GM19099 (cell line): ENCODE results near the gene PALM3.

ENCODE experiments used
- POLR2A ChIP-seq: IDR thresholded peaks from 3 replicates; pipeline ENCODE4 v1.6.1; 2011; ENCODE audit warnings: low read depth; ENCODE audit not compliant: insufficient read length; ENCODE audit errors: extremely low read depth

Gene PALM3

DNA sequence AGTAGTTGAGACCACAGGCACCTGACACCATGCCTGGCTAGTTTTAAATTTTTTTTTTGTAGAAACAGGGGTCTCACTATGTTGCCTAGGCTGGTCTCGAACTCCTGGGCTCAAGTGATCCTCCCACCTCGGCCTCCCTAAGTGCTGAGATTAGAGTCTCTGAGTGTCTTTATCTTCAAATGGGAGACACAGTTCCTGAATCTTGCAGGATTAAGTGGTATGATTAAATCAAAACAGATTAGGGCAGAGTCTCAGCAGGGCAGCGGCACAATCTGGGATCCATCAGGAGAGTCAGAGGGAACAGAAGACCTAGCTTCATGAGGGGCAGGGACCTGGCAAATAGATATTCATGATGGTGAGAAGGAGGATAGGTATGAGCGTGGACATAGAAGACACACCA, 33.0 kb downstream of the PALM3 start:
- no peak for TF ChIP-seq POLR2A

DNA sequence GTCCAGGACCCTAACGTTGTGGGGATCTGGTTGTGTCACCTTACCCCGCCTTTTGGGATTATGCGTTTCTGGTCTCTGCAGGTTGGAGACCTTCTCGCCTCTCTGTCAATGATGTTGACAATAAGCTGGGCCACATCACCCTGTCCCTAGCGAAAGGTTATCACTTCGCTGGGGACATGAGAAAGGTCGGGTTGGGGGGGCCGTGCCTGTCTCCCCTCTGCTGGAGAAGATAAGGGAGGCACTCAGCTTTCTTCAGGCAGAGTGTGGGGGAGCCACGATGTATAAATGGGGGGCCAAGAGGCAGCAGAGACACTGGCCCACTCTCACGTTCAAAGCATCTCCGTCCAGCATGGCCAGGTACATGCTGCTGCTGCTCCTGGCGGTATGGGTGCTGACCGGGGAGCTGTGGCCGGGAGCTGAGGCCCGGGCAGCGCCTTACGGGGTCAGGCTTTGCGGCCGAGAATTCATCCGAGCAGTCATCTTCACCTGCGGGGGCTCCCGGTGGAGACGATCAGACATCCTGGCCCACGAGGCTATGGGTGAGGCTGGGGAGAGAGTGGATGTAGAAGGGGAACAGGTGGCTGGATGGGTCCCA, 33.9 kb downstream of the PALM3 start, which contains the start of gene RLN3:
Gene RLN3, plus strand, starts transcription at position 293 of the 595 bp plus-strand sequence. Its CDS starts 57 bp downstream, at position 350.
- no peak for TF ChIP-seq POLR2A

DNA sequence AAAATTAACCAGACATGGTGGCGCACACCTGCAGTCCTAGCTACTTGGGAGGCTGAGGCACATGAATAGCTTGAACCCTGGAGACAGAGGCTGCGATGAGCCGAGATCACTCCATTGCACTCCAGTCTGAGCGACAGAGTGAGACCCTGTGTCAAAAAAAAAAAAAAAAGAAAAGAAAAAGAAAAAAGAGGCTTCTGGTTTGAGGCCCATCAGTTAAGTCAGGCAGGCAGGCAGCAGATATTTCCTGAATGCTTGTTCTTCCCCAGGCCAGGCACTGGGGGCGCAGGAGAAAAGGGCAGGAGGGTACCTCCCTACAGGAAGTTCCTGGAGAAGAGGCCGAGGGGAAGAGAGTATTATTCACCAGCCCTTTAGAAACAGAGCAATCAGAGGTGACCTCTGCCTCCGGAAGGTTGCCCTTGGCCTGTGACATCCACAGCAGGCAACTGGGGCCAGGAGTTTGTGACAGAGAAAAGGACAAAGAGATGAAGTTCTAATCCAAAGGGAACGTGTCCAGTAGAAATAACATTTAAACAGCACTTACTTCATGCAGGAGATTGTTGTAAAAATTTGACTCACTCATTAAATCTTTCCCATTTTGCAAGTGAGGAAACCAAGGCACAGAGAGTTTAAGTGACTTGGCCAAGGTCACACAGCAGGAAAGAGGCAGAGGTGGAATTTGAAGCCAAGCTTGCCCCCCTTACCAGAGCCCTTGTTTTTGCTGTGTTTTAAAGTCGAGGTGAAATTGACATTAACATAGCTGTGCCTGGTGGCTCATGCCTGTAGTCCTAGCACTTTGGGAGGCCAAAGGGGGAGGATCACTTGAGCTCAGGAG, 38.3 kb downstream of the PALM3 start:
- no peak for TF ChIP-seq POLR2A

DNA sequence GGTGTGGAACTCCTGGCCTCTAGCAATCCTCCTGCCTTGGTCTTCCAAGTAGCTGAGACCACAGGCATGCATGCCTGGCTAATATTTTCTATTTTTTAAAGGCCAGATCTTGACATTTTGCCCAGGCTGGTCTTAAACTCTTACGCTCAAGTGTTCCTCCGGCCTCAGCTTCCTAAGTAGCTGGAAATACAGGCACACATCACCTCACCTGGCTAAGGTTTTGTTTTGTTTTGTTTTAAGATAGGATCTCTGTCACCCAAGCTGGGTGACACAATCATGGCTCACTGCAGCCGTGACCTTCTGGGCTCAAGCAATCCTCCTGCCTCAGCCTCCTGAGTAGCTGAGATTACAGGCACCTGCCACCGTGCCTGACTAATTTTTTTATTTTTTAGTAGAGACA, 39.4 kb downstream of the PALM3 start:
- no peak for TF ChIP-seq POLR2A

DNA sequence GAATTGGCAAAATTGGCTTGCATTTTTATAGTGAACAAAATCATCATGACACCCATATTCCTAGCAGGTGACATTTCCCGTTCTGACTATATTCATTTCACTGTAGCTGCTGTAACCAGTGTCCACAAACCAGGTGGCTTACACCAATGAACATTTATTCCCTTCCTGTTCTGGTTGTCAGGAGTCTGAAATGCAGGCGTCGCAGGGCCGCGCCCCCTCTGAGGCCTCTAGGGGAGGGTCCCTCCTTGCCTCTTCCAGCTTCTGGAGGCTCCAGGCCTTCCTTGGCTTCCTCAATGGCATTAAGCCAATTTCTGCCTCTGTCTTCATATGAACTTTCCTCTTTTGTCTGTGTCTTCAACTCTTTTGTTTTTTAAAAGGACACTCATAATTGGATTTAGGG, 40.4 kb downstream of the PALM3 start:
- TF ChIP-seq POLR2A = no peak

DNA sequence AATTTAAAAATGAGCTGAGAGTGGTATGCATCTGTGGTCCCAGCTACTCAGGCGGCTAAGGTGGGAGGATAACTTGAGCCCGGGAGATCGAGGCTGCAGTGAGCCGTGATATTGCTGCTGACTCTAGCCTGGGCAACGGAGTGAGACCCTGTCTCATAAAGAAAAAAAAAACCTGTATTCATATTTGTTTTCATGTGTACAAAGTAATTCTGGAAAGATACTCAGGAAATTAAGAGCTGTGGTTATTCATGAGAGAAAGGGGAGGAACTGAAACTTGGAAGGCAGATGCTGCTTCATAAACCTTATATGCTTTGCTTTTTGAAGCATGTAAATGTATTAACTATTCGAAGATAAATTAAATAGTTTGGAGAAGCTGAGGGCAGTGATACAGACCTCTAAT, 42.8 kb downstream of the PALM3 start:
- no peak for TF ChIP-seq POLR2A

DNA sequence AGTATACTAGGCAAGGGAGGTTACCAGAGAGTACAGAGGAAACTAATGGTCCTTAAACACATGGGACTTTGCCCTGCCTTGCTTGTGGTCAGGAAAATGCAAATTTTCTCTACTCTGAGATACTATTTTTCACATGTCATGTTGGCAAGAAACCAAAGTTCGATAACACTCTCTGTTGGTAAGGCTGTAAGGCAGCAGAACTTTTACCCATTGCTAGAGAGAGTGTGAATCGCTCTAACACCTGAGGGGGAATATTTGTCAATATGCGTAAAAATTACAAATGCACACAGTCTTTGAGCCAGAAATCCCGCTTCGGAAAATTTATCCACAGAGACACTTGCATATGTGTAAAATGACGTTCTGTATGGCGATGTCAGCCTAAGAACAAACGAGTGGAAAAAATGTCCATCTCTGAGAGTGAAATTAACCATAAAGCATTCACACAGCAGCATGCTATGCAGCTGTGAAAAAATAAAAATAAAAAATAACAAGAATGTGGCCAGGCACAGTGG, 46.3 kb downstream of the PALM3 start:
- peak; percentile 21 for TF ChIP-seq POLR2A

DNA sequence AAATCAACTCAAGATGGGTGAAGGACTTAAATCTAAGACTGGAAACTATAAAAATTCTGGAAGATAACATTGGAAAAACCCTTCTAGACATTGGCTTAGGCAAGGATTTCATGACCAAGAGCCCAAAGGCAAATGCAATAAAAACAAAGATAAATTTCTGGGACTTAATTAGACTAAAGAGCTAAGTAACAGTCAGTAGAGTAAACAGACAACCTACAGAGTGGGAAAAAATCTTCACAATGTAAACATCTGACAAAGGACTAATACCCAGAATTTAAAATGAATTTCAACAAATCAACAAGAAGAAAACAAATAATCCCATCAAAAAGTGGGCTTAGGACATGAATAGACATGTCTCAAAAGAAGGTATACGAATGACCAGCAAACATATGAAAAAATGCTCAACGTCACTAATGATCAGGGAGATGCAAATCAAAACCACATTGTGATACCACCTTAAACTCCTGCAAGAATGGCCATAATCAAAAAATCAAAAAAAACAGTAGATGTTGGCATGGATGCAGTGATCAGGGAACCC, 49.4 kb downstream of the PALM3 start:
- no peak for TF ChIP-seq POLR2A

DNA sequence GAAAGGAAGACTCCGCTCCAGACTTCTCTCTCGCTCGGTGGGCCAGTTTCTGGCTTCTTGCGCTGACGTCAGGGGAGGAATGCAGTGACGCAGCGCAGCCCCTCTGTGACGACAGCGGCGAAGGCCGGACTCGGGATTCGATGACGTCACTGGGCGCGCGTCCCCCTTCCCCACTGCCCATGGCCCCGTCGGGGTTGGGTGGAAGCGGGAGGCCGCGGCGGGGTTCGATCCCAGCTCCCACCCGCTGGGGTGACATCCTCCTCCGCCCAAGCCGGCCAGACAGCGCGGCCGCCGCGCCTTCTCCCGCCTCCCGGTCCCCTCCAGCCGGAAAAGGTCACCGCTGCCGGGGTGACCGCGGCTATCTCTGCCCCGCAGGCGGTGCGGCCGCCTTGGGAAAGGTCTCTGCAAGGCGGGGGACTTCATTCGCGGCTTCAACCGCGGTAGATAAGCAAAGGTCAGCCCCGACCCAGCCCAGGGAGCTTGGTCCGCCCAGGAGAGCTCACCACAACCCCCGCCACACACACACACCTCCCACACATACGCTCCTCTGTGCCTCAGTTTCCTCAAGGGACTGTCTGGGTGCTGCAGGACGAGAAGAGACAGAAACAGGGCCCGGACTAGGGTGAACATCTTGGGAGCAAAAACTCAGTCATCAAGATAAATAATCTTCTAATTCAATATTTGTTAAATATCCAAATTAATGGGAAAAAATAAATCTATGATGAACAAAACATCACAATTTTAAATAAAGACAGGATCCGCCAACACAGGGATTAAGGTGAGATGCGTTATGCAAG, 54.9 kb downstream of the PALM3 start:
- TF ChIP-seq POLR2A = peak; percentile 70

DNA sequence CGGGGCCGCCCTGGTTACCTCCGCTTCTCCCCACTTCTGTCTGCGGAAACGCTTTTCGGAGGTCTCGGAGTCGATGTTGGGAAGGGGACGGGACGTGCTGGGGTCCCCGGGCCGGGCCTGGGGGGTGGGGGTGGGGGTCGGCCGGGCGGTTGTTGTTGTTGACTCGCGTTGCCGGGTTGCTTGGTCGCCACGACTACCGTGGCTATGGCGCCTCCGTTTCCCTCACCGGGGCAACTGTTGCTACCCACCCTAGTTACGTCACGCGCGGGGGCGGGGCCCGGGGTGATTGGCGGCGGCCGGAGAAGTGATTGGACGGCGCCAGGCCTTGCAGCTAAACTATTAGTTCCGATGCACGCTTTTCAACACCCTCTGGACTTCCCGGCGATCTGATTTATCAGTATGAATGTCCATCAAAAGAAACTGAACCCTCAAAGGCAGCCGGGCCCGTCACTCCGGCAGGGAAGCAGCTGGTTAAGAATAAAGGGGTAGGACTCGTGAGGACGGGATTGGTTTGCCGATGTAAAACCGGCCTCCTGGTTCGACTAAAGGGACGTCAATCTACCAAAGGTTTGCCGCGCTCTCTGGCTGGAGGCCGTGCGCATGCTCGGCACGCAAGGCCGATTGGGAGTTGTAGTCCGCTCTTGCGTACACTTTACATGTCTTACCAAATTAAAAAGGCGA, 55.7 kb downstream of the PALM3 start, which contains the start of gene RFX1:
Gene RFX1, minus strand, starts transcription at position 236 of the 681 bp plus-strand sequence. CDS start 12,477 bp downstream, outside the sequence.
- TF ChIP-seq POLR2A = no peak

DNA sequence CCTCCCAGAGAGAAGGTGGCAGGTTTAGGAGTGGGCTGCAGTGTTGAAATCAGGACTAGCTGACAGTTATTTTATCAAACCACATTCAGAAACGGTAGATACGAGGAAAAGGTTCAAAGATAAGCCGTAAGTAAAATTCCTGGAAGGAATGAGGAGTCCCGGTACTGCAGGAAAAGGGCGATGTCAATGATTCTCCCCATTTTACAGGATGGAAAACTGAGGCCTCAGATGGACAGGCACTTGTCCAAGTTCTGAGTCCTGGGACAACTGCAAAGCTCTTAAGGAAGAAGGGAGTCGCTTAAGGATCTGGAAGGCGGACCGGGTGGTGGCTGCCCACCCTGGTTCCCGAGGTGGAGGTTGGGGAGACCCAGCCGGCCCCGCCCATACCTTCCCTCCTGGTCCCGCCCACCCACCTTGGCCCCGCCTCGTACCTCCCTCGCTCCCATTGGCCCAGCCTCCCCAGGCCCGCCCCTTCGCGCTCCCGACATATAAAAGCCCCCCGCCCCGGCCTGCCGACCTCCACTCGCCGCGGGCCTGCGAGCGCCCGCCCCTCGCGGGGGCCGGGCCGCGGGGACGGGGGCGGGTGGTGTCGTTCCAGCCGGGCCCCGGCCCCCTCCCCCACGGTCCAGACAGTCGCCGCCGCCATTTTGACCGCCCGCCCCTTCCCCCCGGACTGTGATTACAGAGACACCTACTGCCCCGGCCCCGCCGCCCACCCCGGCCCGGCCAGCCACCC, 56.4 kb downstream of the PALM3 start:
- peak; percentile 80 for TF ChIP-seq POLR2A

DNA sequence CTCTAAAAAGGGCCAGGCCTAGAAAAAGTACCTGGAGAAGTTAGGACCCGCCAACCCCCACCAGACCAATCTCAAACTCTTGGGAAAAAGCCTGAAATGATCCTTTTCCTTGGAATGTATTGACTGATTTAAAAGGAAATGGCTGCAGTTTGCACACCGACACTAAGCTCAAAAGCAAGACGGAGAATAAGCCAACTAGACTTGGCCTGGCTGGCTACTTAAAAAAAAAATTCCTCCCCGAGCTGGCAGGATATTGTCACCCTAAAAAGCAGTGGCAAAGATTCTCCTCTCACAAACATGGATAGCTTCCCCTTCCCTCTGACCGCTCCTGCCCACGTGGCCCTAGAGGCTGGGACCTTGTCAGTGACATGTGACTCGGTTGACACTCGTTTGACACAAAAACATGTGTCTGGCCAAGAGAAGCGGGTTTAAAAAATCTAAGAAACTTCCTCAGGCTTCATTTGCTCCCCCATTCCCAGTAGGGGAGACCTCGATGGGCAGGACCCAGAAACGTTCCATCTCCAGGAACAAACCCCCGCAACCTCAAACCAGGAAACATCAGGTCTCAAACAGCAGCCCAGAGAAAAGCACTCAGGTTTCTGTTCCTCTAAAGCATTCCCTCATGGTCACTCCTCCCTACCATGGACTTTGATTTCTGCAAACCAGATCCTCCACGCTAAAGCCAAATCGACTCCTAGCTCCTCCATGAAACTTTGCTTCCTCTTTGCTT, 57.1 kb downstream of the PALM3 start:
- no peak for TF ChIP-seq POLR2A
